ENCODE data around the gene NXF2.
"Not testable (repeated sequence)": the region's sequence is repeated elsewhere in the genome, so short reads cannot be mapped to it uniquely, and the experiment has no call there.

- TF ChIP-seq CTCF, POLR2AphosphoS5, POLR2A (IDR thresholded peaks at IDR 0.05): not testable (repeated sequence)
Measured at GRCh38 chrX:102235678-102236077, 11.3 kb upstream of the NXF2 start.

Data from prostate gland (tissue), 2 donors.